GM21717 (cell line): Measurements from ENCODE around the gene C12orf56.

Source experiments
- ATAC-seq: cut with Tn5 transposase; IDR thresholded peaks from one replicate; pipeline ENCODE4 v1.9.1; 2021; ENCODE audit warnings: mild to moderate bottlenecking, moderate library complexity; ENCODE audit not compliant: unreplicated experiment

Gene C12orf56

GRCh38 chr12:64390275-64390851 is at the start of gene C12orf56:
Gene C12orf56 (minus strand): TSS chr12:64390758. CDS start chr12:64390565, 193 bp downstream.
- ATAC-seq, result no peak

GRCh38 chr12:64440100-64440499 is 49.5 kb upstream of the C12orf56 start:
- no peak for ATAC-seq

GRCh38 chr12:64433915-64434314 is 43.4 kb upstream of the C12orf56 start:
- no peak for ATAC-seq

GRCh38 chr12:64431791-64432190 is 41.2 kb upstream of the C12orf56 start:
- ATAC-seq, result no peak

GRCh38 chr12:64430886-64431285 is 40.3 kb upstream of the C12orf56 start:
- ATAC-seq, result no peak

GRCh38 chr12:64428956-64429355 is 38.4 kb upstream of the C12orf56 start:
- no peak for ATAC-seq

- ATAC-seq, result no peak
These were observed 37.4 kb upstream of the C12orf56 start for GRCh38 chr12:64427988-64428387.

- no peak for ATAC-seq
These were observed 29.1 kb upstream of the C12orf56 start for GRCh38 chr12:64419696-64420095.

- ATAC-seq, result no peak
These were observed 27.7 kb upstream of the C12orf56 start for GRCh38 chr12:64418209-64418608.

GRCh38 chr12:64413884-64414283 is 23.3 kb upstream of the C12orf56 start:
- ATAC-seq, result no peak

GRCh38 chr12:64412459-64412858 is 21.9 kb upstream of the C12orf56 start:
- no peak for ATAC-seq

GRCh38 chr12:64411427-64411826 is 20.9 kb upstream of the C12orf56 start:
- ATAC-seq, result no peak

- no peak for ATAC-seq
These were observed 17.0 kb upstream of the C12orf56 start for GRCh38 chr12:64407342-64408223.

GRCh38 chr12:64404470-64405256 is 14.1 kb upstream of the C12orf56 start:
- ATAC-seq, result peak; percentile 32

GRCh38 chr12:64403707-64404469 is 13.3 kb upstream of the C12orf56 start, which contains the start of gene XPOT:
Gene XPOT (plus strand): TSS chr12:64404392. CDS start chr12:64410036, 5,644 bp downstream.
- peak; percentile 96 for ATAC-seq

GRCh38 chr12:64402181-64402580 is 11.6 kb upstream of the C12orf56 start:
- no peak for ATAC-seq

GRCh38 chr12:64400041-64400440 is 9.5 kb upstream of the C12orf56 start:
- no peak for ATAC-seq

- no peak for ATAC-seq
These were observed 5.2 kb upstream of the C12orf56 start for GRCh38 chr12:64395739-64396138.

- peak; percentile 74 for ATAC-seq
These were observed 1.7 kb upstream of the C12orf56 start for GRCh38 chr12:64392221-64392620.

GRCh38 chr12:64389154-64389553 is 1.4 kb downstream of the C12orf56 start:
- ATAC-seq, result no peak
